Stimulated activated CD8-positive, alpha-beta memory T cell treated with anti-CD3 and anti-CD28 coated beads, Interleukin-12 subunit alpha, Interleukin-12 subunit beta, amount 100 ng/mL, for 24 hours (primary cell): ENCODE measurements around the gene MTSS2.

ENCODE experiments used
- DNase-seq: peaks from one replicate; pipeline ENCODE4 v3.0.0-alpha.2; 2020; ENCODE audit errors: extremely low read depth

Gene MTSS2

GRCh38 chr16:70685938-70686375 is at the start of gene MTSS2:
Gene MTSS2, minus strand, starts transcription at chr16:70686053. Its CDS starts 262 bp downstream, at chr16:70685791.
- no peak for DNase-seq

- no peak for DNase-seq
Measured at GRCh38 chr16:70735141-70735979, 49.5 kb upstream of the MTSS2 start.

GRCh38 chr16:70734522-70735095 is 48.8 kb upstream of the MTSS2 start:
- DNase-seq: no peak

GRCh38 chr16:70730944-70731343 is 45.1 kb upstream of the MTSS2 start:
- no peak for DNase-seq

- no peak for DNase-seq
Measured at GRCh38 chr16:70730031-70730430, 44.2 kb upstream of the MTSS2 start.

- DNase-seq: no peak
Measured at GRCh38 chr16:70729292-70729691, 43.4 kb upstream of the MTSS2 start.

GRCh38 chr16:70728150-70728549 is 42.3 kb upstream of the MTSS2 start:
- DNase-seq: no peak

- DNase-seq: no peak
Measured at GRCh38 chr16:70726892-70727361, 41.1 kb upstream of the MTSS2 start.

- no peak for DNase-seq
Measured at GRCh38 chr16:70725912-70726828, 40.3 kb upstream of the MTSS2 start.

GRCh38 chr16:70725024-70725911 is 39.4 kb upstream of the MTSS2 start:
- DNase-seq: no peak

GRCh38 chr16:70724146-70725023 is 38.5 kb upstream of the MTSS2 start:
- DNase-seq: no peak

GRCh38 chr16:70723740-70724145 is 37.9 kb upstream of the MTSS2 start:
- no peak for DNase-seq

- no peak for DNase-seq
Measured at GRCh38 chr16:70721202-70721963, 35.5 kb upstream of the MTSS2 start.

- DNase-seq: no peak
Measured at GRCh38 chr16:70720425-70721201, 34.8 kb upstream of the MTSS2 start.

- no peak for DNase-seq
Measured at GRCh38 chr16:70717065-70717464, 31.2 kb upstream of the MTSS2 start.

- no peak for DNase-seq
Measured at GRCh38 chr16:70715860-70716357, 30.1 kb upstream of the MTSS2 start.

GRCh38 chr16:70715055-70715858 is 29.4 kb upstream of the MTSS2 start:
- no peak for DNase-seq
